ENCODE data around the gene PKHD1.

GRCh38 chr6:51865176-51865575 lies 222.2 kb downstream of the PKHD1 start:
- no peak for TF ChIP-seq CTCF (IDR thresholded peaks at IDR 0.05; ENCODE audit: poor library complexity)
- TF ChIP-seq EZH2 (IDR thresholded peaks at IDR 0.05; ENCODE audit: borderline replicate concordance): no peak

Measured in hepatocyte (in vitro differentiated cells).